Motor neuron (in vitro differentiated cells): ENCODE results near the gene NKAIN4. TPM values are rescaled to one million over a fixed set of nuclear protein-coding genes. Genes with fewer than 3 reads are reported as not detected.

Experiments
- ATAC-seq, 8 experiments: fragments of 200-7000 bp; cut with Tn5 transposase; replicated peaks in 6 of 8; 2 replicates each; pipeline ENCODE4 v1.8.0; 2021; ENCODE audit warnings: mild to moderate bottlenecking in 8 of 8, moderate library complexity in 8 of 8
- H3K27ac ChIP-seq, 2 donors: fragments of 250-450 bp; sonication (Bioruptor Pico); 2 replicates each; pipeline ENCODE4 v1.9.0; 2021; ENCODE audit warnings: antibody characterized with exemption in 2 of 2, mild to moderate bottlenecking in 2 of 2, moderate library complexity in 1 of 2
- H3K4me1 ChIP-seq, 2 donors: fragments of 250-450 bp; sonication (Bioruptor Pico); replicated peaks in 1 of 2; 2 replicates each; pipeline ENCODE4 v1.6.1; 2021; ENCODE audit warnings: antibody characterized with exemption in 2 of 2, mild to moderate bottlenecking in 2 of 2, moderate library complexity in 1 of 2
- H3K4me3 ChIP-seq, 5 donors: fragments of 250-450 bp; sonication (Bioruptor Pico); 2 replicates each; pipeline ENCODE4 v1.9.0; 2021; ENCODE audit warnings: antibody characterized with exemption in 5 of 5, mild to moderate bottlenecking in 5 of 5, moderate library complexity in 4 of 5
- WGBS, 10 experiments: fragments of 450-650 bp; shearing (Covaris generic); methylation state at CpG; one replicate each; pipeline ENCODE4 v1.0.0; 2022; 5-methylcytosine and 5-hydroxymethylcytosine counted together
- in situ Hi-C, 9 experiments: fragments of 400-800 bp; cut with MboI; loops; one replicate each; pipeline ENCODE4 v1.15.0; 2021; ENCODE audit warnings: low sequenced_read_pairs in 9 of 9, low pct_unique_long_range_greater_than_20kb in 2 of 9; ENCODE audit not compliant: unreplicated experiment in 9 of 9
- total RNA-seq, 8 experiments: library from RNA; unstranded; fragments of 300-600 nt; gene quantifications; 2 replicates each; pipeline versions ENCODE4 v1.2.3 to v1.2.4, GENCODE V29; 2022

Gene NKAIN4
- total RNA-seq, 8 experiments from 2014 or later = 0.31 to 102 (median 18.5) TPM

- in situ Hi-C loops = loop anchor here in 1 of 9 experiments (25.0 kb wide), 1 partner anchor 100 kb away; no protein-coding TSS in a partner anchor
- no peak overlapping the region for H3K4me3 ChIP-seq
- no peak overlapping the region for H3K27ac ChIP-seq
- 80 to 100% (median 93%) methylated on average over 1 to 8 of the region's 23 CpGs; no CpG with 5 or more reads in 5 of the 10 experiments for WGBS, 10 experiments
- peak in 2 of 8 experiments; percentile 39 to 42 for ATAC-seq
- peaks cover 6 to 8% of the 10 kb centered on the region in 2 donors for H3K4me1 ChIP-seq
Measured at GRCh38 chr20:63286781-63287696, 32.8 kb upstream of the NKAIN4 start.

DNA sequence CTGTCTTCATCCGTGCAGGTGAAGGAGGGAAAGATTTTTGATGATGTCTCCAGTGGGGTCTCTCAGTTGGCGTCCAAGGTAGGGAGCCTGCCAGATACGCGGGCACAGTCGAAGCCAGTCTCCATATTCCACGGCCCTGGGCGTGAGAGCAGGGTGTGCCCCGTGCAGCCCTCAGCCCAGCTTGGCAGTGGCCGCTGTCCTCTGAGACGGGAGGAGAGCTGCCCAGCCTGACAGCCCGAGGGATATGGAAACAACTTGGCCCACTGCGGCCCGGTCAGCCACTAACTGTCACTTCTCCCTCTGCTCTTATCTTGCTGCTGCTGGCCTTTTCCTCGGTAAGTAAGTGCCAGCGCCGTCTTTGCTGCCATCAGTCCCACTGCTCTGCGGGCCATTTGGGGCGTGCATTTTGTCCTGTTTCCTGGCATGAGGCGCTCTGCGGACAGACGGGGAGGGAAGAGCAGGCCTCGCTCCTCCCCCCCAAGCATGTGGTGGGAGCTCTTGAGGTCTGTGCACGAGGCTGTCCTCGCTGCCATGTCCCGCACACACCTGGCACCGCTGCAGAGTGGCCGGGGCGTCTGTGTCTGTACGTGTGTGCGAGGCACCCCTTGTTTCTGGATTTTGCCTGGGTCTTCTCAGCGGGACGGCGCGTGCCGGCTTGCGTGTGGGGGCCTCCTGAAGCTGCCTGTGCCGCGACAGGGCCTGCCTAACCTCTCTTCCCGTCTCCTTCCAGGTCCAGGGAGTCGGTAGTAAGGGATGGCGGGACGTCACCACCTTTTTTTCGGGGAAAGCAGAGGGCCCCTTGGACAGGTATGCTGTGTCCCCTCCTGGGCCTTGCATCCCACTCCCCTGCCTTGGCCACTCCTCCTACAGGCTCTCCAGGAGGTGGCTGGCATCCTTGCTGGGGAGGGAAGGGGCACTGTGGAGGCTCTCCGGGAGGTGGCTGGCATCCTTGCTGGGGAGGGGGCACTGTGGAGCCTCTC is 31.7 kb upstream of the NKAIN4 start:
- ATAC-seq = no peak

GRCh38 chr20:63284981-63285524 is 30.8 kb upstream of the NKAIN4 start:
- 80% methylated on average over 1 of the region's 13 CpGs; no CpG with 5 or more reads in 8 of the 10 experiments for WGBS, 10 experiments
- in situ Hi-C loops = loop anchor here in 1 of 9 experiments (25.0 kb wide), 1 partner anchor 102 kb away; no protein-coding TSS in a partner anchor
- no peak for ATAC-seq
- Histone ChIP-seq H3K4me1 (no peaks in the 10 kb centered on the region), H3K27ac (no peak overlapping the region), H3K4me3 (no peak overlapping the region)

More for the DNA sequence above, 31.7 kb upstream of the NKAIN4 start:
- Histone ChIP-seq H3K4me3 (no peak overlapping the region), H3K27ac (no peak overlapping the region), H3K4me1 (peaks cover 0 to 3% of the 10 kb centered on the region in 2 donors)
- WGBS, 10 experiments = 80 to 100% (median 99%) methylated on average over 1 to 12 of the region's 44 CpGs; no CpG with 5 or more reads in 3 of the 10 experiments
- in situ Hi-C loops = loop anchor here in 1 of 9 experiments (25.0 kb wide), 1 partner anchor 101 kb away; no protein-coding TSS in a partner anchor

- peak in 2 of 8 experiments; percentile 37 to 44 for ATAC-seq
- Histone ChIP-seq H3K27ac (peak overlapping the region in 1 of 2 donors; percentile 44), H3K4me1 (no peaks in the 10 kb centered on the region), H3K4me3 (no peak overlapping the region)
- WGBS, 10 experiments = 77 to 100% (median 93%) methylated on average over 1 to 8 of the region's 25 CpGs; no CpG with 5 or more reads in 6 of the 10 experiments
- in situ Hi-C loops = loop anchor here in 1 of 9 experiments (25.0 kb wide), 1 partner anchor 103 kb away; no protein-coding TSS in a partner anchor
Measured at GRCh38 chr20:63284544-63284949, 30.3 kb upstream of the NKAIN4 start.

DNA sequence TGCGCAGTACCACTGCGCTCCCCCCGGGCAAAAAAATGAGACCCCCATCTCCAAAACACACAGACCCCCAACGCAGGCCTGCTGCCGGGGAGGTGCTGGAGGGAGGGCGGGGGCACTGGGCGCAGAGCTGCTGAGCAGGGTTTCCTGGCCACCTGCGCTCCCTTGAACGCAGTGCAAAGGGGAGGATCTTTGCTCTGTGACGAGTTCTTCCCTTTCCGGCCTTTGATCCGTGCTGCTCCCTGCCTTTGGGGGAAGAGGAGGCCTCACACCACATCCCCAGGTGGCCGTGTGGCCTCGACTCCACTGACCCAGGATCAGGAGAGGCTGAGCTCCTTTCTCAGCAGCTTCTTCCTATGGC is 29.8 kb upstream of the NKAIN4 start:
- H3K4me1 ChIP-seq = no peaks in the 10 kb centered on the region
- no peak overlapping the region for H3K27ac ChIP-seq
- ATAC-seq = peak in 1 of 8 experiments; percentile 0
- 20% methylated on average over 1 of the region's 14 CpGs; no CpG with 5 or more reads in 9 of the 10 experiments for WGBS, 10 experiments
- H3K4me3 ChIP-seq = no peak overlapping the region
- in situ Hi-C loops = loop anchor here in 1 of 9 experiments (25.0 kb wide), 1 partner anchor 103 kb away; no protein-coding TSS in a partner anchor

DNA sequence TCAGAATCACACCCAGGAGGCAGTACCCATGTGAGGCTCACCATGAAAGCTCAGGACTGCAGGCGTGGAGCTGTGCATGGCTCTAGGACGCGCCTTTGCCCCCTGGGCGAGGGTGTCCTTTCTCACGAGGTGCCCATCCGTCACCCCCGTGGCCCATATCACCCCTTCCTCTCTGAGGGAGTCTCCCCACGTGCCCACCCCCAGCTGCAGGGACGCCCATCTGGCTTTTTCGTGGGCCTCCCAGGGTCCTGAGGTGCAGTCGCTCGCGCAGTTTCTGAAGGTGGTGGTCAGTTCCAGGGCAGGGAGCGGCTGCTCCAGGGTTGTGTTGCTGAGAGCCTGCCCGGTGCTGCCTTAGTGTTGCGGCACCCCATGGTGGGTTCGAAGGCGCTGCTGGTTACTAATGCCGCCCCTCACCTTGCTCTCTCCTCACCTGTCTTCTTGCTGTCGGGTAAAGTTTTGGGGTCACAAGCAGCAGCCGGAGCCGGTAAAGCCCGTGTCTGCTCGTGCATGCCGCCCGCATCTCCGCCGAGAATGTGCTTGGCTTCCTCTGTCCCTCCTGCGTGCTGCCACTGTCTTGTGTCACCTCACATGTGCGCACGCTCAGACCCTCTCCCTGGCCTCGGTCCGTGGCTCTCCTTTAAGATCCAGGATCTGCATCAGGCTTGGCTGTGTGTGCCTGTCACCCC is 29.3 kb upstream of the NKAIN4 start:
- ATAC-seq = no peak
- H3K27ac ChIP-seq = no peak overlapping the region
- WGBS, 10 experiments = 80 to 100% (median 89%) methylated on average over 1 to 18 of the region's 33 CpGs; no CpG with 5 or more reads in 4 of the 10 experiments
- no peak overlapping the region for H3K4me3 ChIP-seq
- in situ Hi-C loops = loop anchor here in 1 of 9 experiments (25.0 kb wide), 1 partner anchor 104 kb away; no protein-coding TSS in a partner anchor
- no peaks in the 10 kb centered on the region for H3K4me1 ChIP-seq

DNA sequence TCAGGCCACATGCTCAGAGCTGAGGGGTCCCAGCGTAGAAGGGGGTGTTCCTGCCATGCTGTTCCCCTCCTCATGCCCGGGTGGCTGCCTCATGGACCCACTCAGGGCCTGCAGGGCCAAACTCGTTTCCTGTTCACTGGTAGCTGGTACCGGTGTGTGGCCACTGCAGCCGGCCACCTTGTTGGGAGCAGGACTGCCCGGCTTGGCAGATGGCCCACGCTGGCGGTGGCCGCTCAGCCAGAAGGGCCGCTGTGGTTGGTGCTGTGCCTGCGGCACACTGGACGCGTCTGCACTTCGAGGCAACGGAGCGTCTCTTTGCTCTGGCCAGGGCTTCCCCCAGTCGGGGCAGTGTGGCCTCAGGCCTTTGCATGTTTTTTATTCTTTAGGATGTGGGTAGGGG is 28.7 kb upstream of the NKAIN4 start:
- Histone ChIP-seq H3K4me3 (no peak overlapping the region), H3K4me1 (no peaks in the 10 kb centered on the region), H3K27ac (no peak overlapping the region)
- in situ Hi-C loops = loop anchor here in 1 of 9 experiments (25.0 kb wide), 1 partner anchor 104 kb away; no protein-coding TSS in a partner anchor
- WGBS, 10 experiments = 80 to 100% (median 98%) methylated on average over 1 to 8 of the region's 17 CpGs; no CpG with 5 or more reads in 7 of the 10 experiments
- no peak for ATAC-seq

DNA sequence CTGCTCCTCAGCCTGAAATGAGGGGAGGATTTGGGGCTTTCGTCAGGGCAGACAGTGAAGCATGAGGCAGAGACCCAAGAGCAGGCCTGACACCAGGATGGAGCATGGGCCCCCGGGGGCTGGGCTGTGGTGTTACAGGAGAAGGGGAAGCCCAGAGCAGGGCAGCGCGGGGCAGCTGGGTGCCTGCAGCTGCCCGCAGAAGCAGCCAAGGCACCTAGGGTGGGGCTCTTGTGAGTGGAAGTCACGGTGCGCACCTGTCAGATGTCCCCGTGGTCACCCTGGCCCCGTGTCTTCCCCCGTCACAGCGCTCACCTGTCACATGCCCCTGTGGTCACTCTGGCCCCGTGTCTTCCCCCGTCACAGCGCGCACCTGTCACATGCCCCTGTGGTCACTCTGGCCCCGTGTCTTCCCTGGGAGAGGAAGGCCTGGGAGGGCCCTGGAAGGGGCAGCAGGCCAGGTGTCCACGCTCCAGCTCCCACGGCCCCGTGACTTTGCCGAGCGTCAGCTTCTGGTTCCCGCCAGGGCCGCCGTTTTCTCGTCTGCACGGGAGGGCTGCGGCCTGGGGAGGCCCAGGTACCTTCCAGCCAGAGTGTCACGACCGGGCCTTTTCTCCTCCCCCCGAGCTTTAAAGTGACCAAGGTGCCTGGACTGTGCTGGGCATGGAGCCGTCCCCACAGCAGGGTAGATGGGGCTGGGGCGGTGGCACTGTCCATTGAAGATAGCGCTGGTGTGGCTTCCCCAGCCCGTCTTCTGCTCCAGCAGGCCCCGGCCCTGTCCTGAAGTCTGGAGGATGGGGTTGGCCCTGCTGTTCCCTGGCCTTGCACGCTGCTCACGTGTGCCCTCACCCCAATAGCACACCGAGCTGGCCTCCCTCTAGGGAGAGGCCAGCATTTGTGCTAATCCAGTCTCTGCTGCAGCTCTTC is 27.7 kb upstream of the NKAIN4 start:
- in situ Hi-C loops = loop anchor here in 1 of 9 experiments (25.0 kb wide), 1 partner anchor 105 kb away; no protein-coding TSS in a partner anchor
- H3K4me3 ChIP-seq = no peak overlapping the region
- no peak overlapping the region for H3K27ac ChIP-seq
- no peaks in the 10 kb centered on the region for H3K4me1 ChIP-seq
- WGBS, 10 experiments = 80 to 100% (median 92%) methylated on average over 1 to 6 of the region's 38 CpGs; no CpG with 5 or more reads in 4 of the 10 experiments
- peak in 3 of 8 experiments; percentile 3 to 14 (median 4) for ATAC-seq

- peak in 4 of 8 experiments; percentile 13 to 34 (median 20) for ATAC-seq
- Histone ChIP-seq H3K27ac (no peak overlapping the region), H3K4me3 (no peak overlapping the region), H3K4me1 (no peaks in the 10 kb centered on the region)
- in situ Hi-C loops = loop anchor here in 1 of 9 experiments (25.0 kb wide), 1 partner anchor 106 kb away; no protein-coding TSS in a partner anchor
- 76 to 100% (median 78%) methylated on average over 1 to 8 of the region's 19 CpGs; no CpG with 5 or more reads in 6 of the 10 experiments for WGBS, 10 experiments
Measured at GRCh38 chr20:63280929-63281545, 26.8 kb upstream of the NKAIN4 start.

DNA sequence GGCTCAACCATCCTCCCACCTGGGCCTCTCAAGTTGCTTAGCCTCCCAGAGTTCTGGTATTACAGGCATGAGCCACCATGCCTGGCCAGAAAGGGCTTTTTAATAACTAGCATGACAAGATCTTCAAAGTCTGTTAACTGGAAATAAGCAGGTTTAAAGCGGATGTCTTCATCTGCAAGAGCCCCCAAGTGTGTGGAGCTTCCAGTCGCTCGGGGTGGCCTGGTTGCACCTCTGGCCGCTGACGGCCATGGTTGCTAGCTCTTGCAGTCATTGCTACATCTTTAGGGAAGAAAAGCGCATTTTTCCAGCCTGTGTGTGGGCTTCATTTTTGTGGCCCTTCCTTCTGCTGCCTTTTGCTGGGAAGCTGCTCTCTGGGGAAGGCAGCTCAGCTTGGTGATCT is 26.1 kb upstream of the NKAIN4 start:
- no peak for ATAC-seq
- in situ Hi-C loops = loop anchor here in 1 of 9 experiments (25.0 kb wide), 1 partner anchor 107 kb away; no protein-coding TSS in a partner anchor
- WGBS, 10 experiments = 93 to 100% (median 100%) methylated on average over 1 to 6 of the region's 6 CpGs; no CpG with 5 or more reads in 7 of the 10 experiments
- H3K4me1 ChIP-seq = no peaks in the 10 kb centered on the region
- H3K27ac ChIP-seq = no peak overlapping the region
- no peak overlapping the region for H3K4me3 ChIP-seq
